HepG2 (cell line): ENCODE data around the gene PADI1. TPM values are rescaled to one million over a fixed set of nuclear protein-coding genes. Genes with fewer than 3 reads are reported as not detected.

ENCODE experiments used
- ATAC-seq: fragments of 200-7000 bp; cut with Tn5 transposase; 3 replicates; pipeline ENCODE4 v1.9.1; 2020; ENCODE audit warnings: mild to moderate bottlenecking, moderate library complexity
- BruUV-seq: library from RNA; stranded (reverse); fragments of 400-500 nt; replicated peaks from 2 replicates; lab custom pipeline; 2021; lab: Mats Ljungman, UMichigan
- CTCF ChIA-PET: fragments of 300-600 bp; formaldehyde crosslinking; extraction: SDS; loops from one replicate; lab custom pipeline; 2021; ENCODE audit warnings: low total read pairs, inconsistent platforms, low intra/inter-chr PET ratio; lab: Yijun Ruan, JAX
- POLR2A ChIA-PET: fragments of 350-600 bp; sonication (Branson Sonifier 250); formaldehyde crosslinking; loops from one replicate; lab custom pipeline; 2020; ENCODE audit warnings: antibody characterized with exemption, inconsistent platforms; lab: Yijun Ruan, JAX
- DNase-seq: peaks from one replicate; pipeline ENCODE4 v3.0.0-alpha.2; 2015; ENCODE audit warnings: low spot score
- FAIRE-seq: peaks from 3 replicates; lab custom pipeline; 2011; peaks lifted over from hg19 to GRCh38; lab: Jason Lieb, UNC
- H2AFZ ChIP-seq: one replicate; pipeline ENCODE4 v1.6.1; 2011; ENCODE audit warnings: low read length, inconsistent platforms
- H3K27ac ChIP-seq: fragments of 300-600 bp; 3 replicates; pipeline ENCODE4 v1.8.0; 2011; ENCODE audit warnings: mixed run types, mild to moderate bottlenecking, mixed read lengths, low read length, inconsistent platforms; ENCODE audit not compliant: insufficient read depth; ENCODE audit errors: extremely low read length
- H3K27me3 ChIP-seq, 2 experiments: fragments of 200-600 bp in 1 of 2; 2 replicates in 1 of 2; 3 replicates in 1 of 2; pipeline versions ENCODE4 v1.6.0 to v1.8.0; 2011; ENCODE audit warnings: low read length in 2 of 2, mild to moderate bottlenecking in 2 of 2, moderate library complexity in 2 of 2, inconsistent platforms in 1 of 2; ENCODE audit not compliant: insufficient read depth in 2 of 2, control insufficient read depth in 1 of 2
- H3K36me3 ChIP-seq, 2 experiments: fragments of 200-600 bp in 1 of 2; replicated peaks in 1 of 2; 2 replicates in 1 of 2; 3 replicates in 1 of 2; pipeline versions ENCODE4 v1.5.1 to v1.8.0; 2011; ENCODE audit warnings: low read length in 2 of 2, inconsistent platforms in 1 of 2; ENCODE audit not compliant: insufficient read depth in 2 of 2, control insufficient read depth in 1 of 2
- H3K4me1 ChIP-seq: 2 replicates; pipeline ENCODE4 v1.5.1; 2012; ENCODE audit warnings: low read length, inconsistent platforms; ENCODE audit not compliant: insufficient read depth
- H3K4me2 ChIP-seq: 2 replicates; pipeline ENCODE4 v1.6.0; 2011; ENCODE audit warnings: low read depth, low read length, inconsistent platforms
- H3K4me3 ChIP-seq, 3 experiments: fragments of 200-600 bp in 1 of 3; sonication (generic), shearing (Covaris generic) in 1 of 3; replicated peaks in 1 of 3; 2 replicates each; pipeline ENCODE4 v1.5.1; 2011 to 2016; ENCODE audit warnings: low read length in 3 of 3, inconsistent platforms in 2 of 3, low read depth in 2 of 3, mild to moderate bottlenecking in 2 of 3, control low read depth in 1 of 3, mixed read lengths in 1 of 3; ENCODE audit not compliant: insufficient read depth in 1 of 3
- H3K79me2 ChIP-seq: one replicate; pipeline ENCODE4 v1.6.1; 2011; ENCODE audit warnings: low read length, inconsistent platforms; ENCODE audit not compliant: insufficient read depth
- H3K9ac ChIP-seq: 2 replicates; pipeline ENCODE4 v1.6.0; 2011; ENCODE audit warnings: mild to moderate bottlenecking, low read depth, low read length, inconsistent platforms; ENCODE audit not compliant: insufficient read depth
- H3K9me3 ChIP-seq: 2 replicates; pipeline ENCODE4 v1.5.1; 2012; ENCODE audit warnings: mild to moderate bottlenecking, low read length
- H4K20me1 ChIP-seq: 2 replicates; pipeline ENCODE4 v1.6.0; 2011; ENCODE audit warnings: inconsistent platforms, mild to moderate bottlenecking, low read length, moderate library complexity; ENCODE audit not compliant: insufficient read depth
- DPF2 ChIP-seq: sonication (generic); formaldehyde crosslinking; IDR thresholded peaks from 2 replicates; pipeline ENCODE4 v1.4.0; 2020; ENCODE audit warnings: mild to moderate bottlenecking, low read depth, missing genetic modification reagents, borderline replicate concordance
- ELF1 ChIP-seq: sonication (generic); formaldehyde crosslinking; IDR thresholded peaks from 2 replicates; pipeline ENCODE4 v1.4.0; 2020; ENCODE audit warnings: missing genetic modification reagents
- GTF2F1 ChIP-seq: fragments of 150-350 bp; IDR thresholded peaks from 2 replicates; pipeline ENCODE4 v1.6.1; 2014; ENCODE audit warnings: low read length
- ZMYM3 ChIP-seq: sonication (generic); formaldehyde crosslinking; IDR thresholded peaks from 2 replicates; pipeline ENCODE4 v1.5.1; 2020; ENCODE audit warnings: mild to moderate bottlenecking, missing genetic modification reagents
- ZNF235 ChIP-seq: sonication (generic); formaldehyde crosslinking; IDR thresholded peaks from 2 replicates; pipeline ENCODE4 v1.8.1; 2023; ENCODE audit warnings: mild to moderate bottlenecking, missing genetic modification reagents, borderline replicate concordance
- ZNF253 ChIP-seq: sonication (generic); formaldehyde crosslinking; IDR thresholded peaks from 2 replicates; pipeline ENCODE4 v1.8.0; 2022; ENCODE audit warnings: mild to moderate bottlenecking, missing genetic modification reagents, borderline replicate concordance
- ZNF777 ChIP-seq: sonication (generic); formaldehyde crosslinking; IDR thresholded peaks from 2 replicates; pipeline ENCODE4 v1.4.0; 2020; ENCODE audit warnings: missing genetic modification reagents
- WGBS: methylation state at CpG from one replicate; pipeline ENCODE4 v1.1.6; 2017; ENCODE audit warnings: low lambda C conversion rate; 5-methylcytosine and 5-hydroxymethylcytosine counted together
- in situ Hi-C: cut with HindIII; loops from 2 replicates; pipeline ENCODE4 v1.10.0; 2017; ENCODE audit warnings: low pct_unique_long_range_greater_than_20kb; ENCODE audit not compliant: extremely low pct_ligation_motif_present
- intact Hi-C: fragments of 100-400 bp; cut with micrococcal nuclease; formaldehyde crosslinking; loops from one replicate; pipeline ENCODE4 v1.10.0; 2022; ENCODE audit not compliant: unreplicated experiment
- polyA plus RNA-seq, 8 experiments: library from polyadenylated mRNA; depleted of rRNA in 3 of 8; stranded (reverse) in 7 of 8; unstranded in 1 of 8; fragments of >200 nt; fragmentation: Illumina TruSeq in 4 of 8; extraction: Trizol in 4 of 8; gene quantifications; 2 replicates each; pipeline versions ENCODE4 v1.2.1 to v1.2.3, GENCODE V29; 2011 to 2016; ENCODE audit warnings: low read depth in 4 of 8, missing spikeins in 1 of 8, mixed read lengths in 1 of 8; ENCODE audit not compliant: insufficient read depth in 1 of 8
- total RNA-seq, 5 experiments: library from RNA; depleted of rRNA; stranded (reverse); fragments of >200 nt; fragmentation: Illumina TruSeq; extraction: Trizol; gene quantifications; 2 replicates each; pipeline ENCODE4 v1.2.3, GENCODE V29; 2016; ENCODE audit warnings: low read depth in 1 of 5
- TF ChIP-seq, protein P1 (sequence below): sonication (generic); formaldehyde crosslinking; IDR thresholded peaks from 2 replicates; pipeline ENCODE4 v1.4.0; 2020; ENCODE audit warnings: mild to moderate bottlenecking, missing genetic modification reagents
- TF ChIP-seq, protein P2 (sequence below): sonication (generic); formaldehyde crosslinking; IDR thresholded peaks from 2 replicates; pipeline ENCODE4 v1.4.0; 2020; ENCODE audit warnings: mild to moderate bottlenecking, missing genetic modification reagents

PADI1 gene
- total and polyA plus RNA-seq, 2 of the 13 experiments (the other 11 are each of a cell fraction or from before 2014, with no cell fraction given), result not detected

DNA sequence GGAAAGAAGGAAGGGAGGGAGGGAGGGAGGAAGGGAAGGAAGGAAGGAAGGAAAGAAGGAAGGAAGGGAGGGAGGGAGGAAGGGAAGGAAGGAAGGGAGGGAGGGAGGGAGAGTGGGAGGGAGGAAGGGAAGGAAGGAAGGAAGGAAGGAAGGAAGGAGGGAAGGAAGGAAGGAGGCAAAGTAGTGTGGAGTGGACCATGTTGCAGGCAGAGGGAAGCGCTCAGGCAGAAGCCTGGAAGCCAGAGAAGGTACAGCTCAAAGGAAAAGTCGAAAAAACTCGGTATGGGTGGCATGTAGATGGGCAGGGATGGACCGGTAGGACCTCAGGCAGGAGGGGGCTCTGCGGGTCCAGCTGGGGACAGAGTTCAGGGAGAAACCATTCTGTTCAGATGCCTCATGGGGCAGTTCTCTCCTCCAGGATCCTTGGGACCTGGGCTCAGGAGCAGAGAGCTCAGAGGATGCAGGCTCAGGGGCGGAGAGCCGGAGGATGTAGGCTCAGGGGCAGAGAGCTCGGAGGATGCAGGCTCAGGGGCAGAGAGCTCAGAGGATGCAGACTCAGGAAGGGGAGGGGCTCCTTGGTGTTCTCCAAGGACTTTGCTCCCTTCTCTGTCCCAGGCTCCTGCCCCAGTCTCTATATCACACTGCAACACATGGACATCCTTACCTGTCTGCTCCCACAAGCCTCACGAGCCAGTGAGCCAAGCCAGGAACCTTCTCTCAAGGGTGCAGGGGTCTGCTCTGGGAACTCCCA lies 30.4 kb downstream of the PADI1 start:
- no peaks in the 10 kb centered on the region for H3K79me2 ChIP-seq
- intact Hi-C loops (no loop called here), in situ Hi-C loops (loop anchor here (5.0 to 25.0 kb wide), 2 partner anchors 108 to 273 kb away; no protein-coding TSS in a partner anchor)
- H2AFZ ChIP-seq, result no peak overlapping the region
- H3K4me3 ChIP-seq, result no peak overlapping the region
- 24% methylated on average over 7 of the region's 9 CpGs for WGBS
- no peak for ATAC-seq
- no peak for TF ChIP-seq ZNF253 (CRISPR knock-in tag)
- no peak for TF ChIP-seq DPF2 (CRISPR knock-in tag)
- no peak for TF ChIP-seq ELF1 (CRISPR knock-in tag)
- TF ChIP-seq, protein P1, sequence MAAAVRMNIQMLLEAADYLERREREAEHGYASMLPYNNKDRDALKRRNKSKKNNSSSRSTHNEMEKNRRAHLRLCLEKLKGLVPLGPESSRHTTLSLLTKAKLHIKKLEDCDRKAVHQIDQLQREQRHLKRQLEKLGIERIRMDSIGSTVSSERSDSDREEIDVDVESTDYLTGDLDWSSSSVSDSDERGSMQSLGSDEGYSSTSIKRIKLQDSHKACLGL (CRISPR knock-in tag), result no peak
- no peak for TF ChIP-seq GTF2F1
- no peak for TF ChIP-seq ZNF235
- TF ChIP-seq, protein P2, sequence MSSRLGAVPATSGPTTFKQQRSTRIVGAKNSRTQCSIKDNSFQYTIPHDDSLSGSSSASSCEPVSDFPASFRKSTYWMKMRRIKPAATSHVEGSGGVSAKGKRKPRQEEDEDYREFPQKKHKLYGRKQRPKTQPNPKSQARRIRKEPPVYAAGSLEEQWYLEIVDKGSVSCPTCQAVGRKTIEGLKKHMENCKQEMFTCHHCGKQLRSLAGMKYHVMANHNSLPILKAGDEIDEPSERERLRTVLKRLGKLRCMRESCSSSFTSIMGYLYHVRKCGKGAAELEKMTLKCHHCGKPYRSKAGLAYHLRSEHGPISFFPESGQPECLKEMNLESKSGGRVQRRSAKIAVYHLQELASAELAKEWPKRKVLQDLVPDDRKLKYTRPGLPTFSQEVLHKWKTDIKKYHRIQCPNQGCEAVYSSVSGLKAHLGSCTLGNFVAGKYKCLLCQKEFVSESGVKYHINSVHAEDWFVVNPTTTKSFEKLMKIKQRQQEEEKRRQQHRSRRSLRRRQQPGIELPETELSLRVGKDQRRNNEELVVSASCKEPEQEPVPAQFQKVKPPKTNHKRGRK, result no peak
- no peak for TF ChIP-seq ZMYM3
- TF ChIP-seq ZNF777 (CRISPR knock-in tag), result no peak
- H3K9me3 ChIP-seq, result no peaks in the 10 kb centered on the region
- no peak for DNase-seq
- H3K4me2 ChIP-seq, result no peak overlapping the region
- no TSS peak for BruUV-seq
- peaks cover 7% of the 10 kb centered on the region; the same call in 1 of the 2 replicates for H3K4me1 ChIP-seq
- no peaks in the 10 kb centered on the region for H3K36me3 ChIP-seq
- no peak overlapping the region for H3K27ac ChIP-seq
- peaks cover 3 to 9% of the 10 kb centered on the region in 2 experiments; a peak in 3 of 5 replicates for H3K27me3 ChIP-seq
- ChIA-PET POLR2A (no interaction called here), CTCF (interaction anchor here (1.5 to 3.1 kb wide), 2 partner anchors 109 to 110 kb away, joined by 4 to 38 read pairs; no protein-coding TSS in a partner anchor)
- H4K20me1 ChIP-seq, result no peaks in the 10 kb centered on the region
- FAIRE-seq, result no peak
- H3K9ac ChIP-seq, result no peak overlapping the region
